Measurements from ENCODE around the gene TMEM198. TPM values are rescaled to one million over a fixed set of nuclear protein-coding genes. Genes with fewer than 3 reads are reported as not detected.

The TMEM198 gene
- polyA plus RNA-seq, 1 donor (not counting 4 experiments of a cell fraction or from before 2014, with no cell fraction given) = 0.81 TPM

DNA sequence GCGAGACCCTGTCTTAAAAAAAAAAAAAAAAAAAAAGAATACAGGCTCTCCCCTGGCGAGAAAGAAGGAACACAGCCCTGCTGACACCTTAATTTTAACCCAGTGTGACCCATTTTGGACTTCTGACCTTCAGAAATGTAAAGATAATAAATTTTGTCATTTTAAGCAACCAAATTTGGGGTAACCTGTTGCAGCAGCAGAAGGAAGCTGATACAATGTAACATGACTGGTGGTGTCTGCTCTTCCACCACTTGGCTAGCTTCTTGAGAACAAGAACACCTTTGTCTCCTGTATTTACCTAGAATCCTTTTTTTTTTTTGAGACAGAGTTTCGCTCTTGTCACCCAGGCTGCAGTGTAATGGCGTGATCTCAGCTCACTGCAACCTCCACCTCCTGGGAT is 47.3 kb downstream of the TMEM198 start:
- FAIRE-seq = no peak
- H3K9ac ChIP-seq (ENCODE audit: control insufficient read depth, extremely low read depth, insufficient read depth, low read length) = no peak overlapping the region
- TF ChIP-seq, protein P1, sequence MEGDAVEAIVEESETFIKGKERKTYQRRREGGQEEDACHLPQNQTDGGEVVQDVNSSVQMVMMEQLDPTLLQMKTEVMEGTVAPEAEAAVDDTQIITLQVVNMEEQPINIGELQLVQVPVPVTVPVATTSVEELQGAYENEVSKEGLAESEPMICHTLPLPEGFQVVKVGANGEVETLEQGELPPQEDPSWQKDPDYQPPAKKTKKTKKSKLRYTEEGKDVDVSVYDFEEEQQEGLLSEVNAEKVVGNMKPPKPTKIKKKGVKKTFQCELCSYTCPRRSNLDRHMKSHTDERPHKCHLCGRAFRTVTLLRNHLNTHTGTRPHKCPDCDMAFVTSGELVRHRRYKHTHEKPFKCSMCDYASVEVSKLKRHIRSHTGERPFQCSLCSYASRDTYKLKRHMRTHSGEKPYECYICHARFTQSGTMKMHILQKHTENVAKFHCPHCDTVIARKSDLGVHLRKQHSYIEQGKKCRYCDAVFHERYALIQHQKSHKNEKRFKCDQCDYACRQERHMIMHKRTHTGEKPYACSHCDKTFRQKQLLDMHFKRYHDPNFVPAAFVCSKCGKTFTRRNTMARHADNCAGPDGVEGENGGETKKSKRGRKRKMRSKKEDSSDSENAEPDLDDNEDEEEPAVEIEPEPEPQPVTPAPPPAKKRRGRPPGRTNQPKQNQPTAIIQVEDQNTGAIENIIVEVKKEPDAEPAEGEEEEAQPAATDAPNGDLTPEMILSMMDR (optimal IDR thresholded peaks at IDR 0.05 in 1 of 3, IDR thresholded peaks at IDR 0.05 in 1 of 3, conservative IDR thresholded peaks at IDR 0.05 in 1 of 3; ENCODE audit: extremely low read depth in 1 of 3, insufficient read depth in 2 of 3, low read length in 3 of 3) = no peak
- no peak for TF ChIP-seq EZH2 (IDR thresholded peaks at IDR 0.05; ENCODE audit: low read length)

DNA sequence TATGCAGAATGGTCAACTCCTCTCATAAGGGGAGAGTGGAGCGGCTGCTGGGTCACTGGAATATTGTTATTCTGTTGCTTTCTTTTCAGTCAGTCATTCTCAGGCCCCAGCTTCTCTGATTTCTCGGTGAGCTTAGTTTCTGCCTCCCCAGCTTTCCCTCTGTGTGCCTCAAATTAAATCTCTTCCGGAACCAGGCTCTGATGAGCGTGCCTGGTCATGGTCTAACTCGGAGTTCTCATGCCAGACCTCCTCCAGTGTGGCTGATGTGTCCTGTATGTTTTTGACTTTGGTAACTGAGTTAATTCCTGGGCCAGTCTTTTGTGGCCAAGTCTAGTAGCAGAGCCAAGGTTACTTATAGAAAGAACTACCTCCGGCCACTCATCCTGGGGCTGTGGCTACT is 48.9 kb downstream of the TMEM198 start:
- H3K27ac ChIP-seq (ENCODE audit: control insufficient read depth, insufficient read depth, low read length) = no peak overlapping the region
- FAIRE-seq = no peak
- H3K9me1 ChIP-seq (ENCODE audit: control insufficient read depth, extremely low read depth, insufficient read depth, low read length) = no peaks in the 10 kb centered on the region
- dilution Hi-C loops (cut with MboI; ENCODE audit: extremely low pct_ligation_motif_present, low sequenced_read_pairs) = no loop called here
- no peak for DNase-seq (ENCODE audit: low read depth, low spot score)
- H3K4me3 ChIP-seq (ENCODE audit: control insufficient read depth in 2 of 3, extremely low read depth in 1 of 3, insufficient read depth in 2 of 3, low read depth in 1 of 3, low read length in 3 of 3) = no peak overlapping the region
- H3K4me1 ChIP-seq (ENCODE audit: control insufficient read depth, extremely low read depth, insufficient read depth, low read length) = peaks cover 5% of the 10 kb centered on the region
- H3K9me3 ChIP-seq (ENCODE audit: control insufficient read depth, low read depth, low read length) = no peaks in the 10 kb centered on the region
- H3K79me2 ChIP-seq (ENCODE audit: control insufficient read depth, insufficient read depth, low read length) = no peaks in the 10 kb centered on the region
- H4K20me1 ChIP-seq (ENCODE audit: control insufficient read depth, extremely low read depth, insufficient read depth, low read length) = no peaks in the 10 kb centered on the region
- H3K4me2 ChIP-seq (ENCODE audit: control insufficient read depth, extremely low read depth, insufficient read depth, low read depth, low read length) = no peak overlapping the region
- no peaks in the 10 kb centered on the region for H3K27me3 ChIP-seq (ENCODE audit: control insufficient read depth, extremely low read depth, insufficient read depth, low read length)
- no peak overlapping the region for H2AFZ ChIP-seq (ENCODE audit: control insufficient read depth, low read length)
- no peaks in the 10 kb centered on the region for H3K36me3 ChIP-seq (ENCODE audit: control insufficient read depth in 2 of 2, extremely low read depth in 1 of 2, insufficient read depth in 2 of 2, low read length in 2 of 2)
- no peak for TF ChIP-seq EZH2 (IDR thresholded peaks at IDR 0.05; ENCODE audit: low read length)
- TF ChIP-seq, protein P1 (optimal IDR thresholded peaks at IDR 0.05 in 1 of 3, IDR thresholded peaks at IDR 0.05 in 1 of 3, conservative IDR thresholded peaks at IDR 0.05 in 1 of 3; ENCODE audit: extremely low read depth in 1 of 3, insufficient read depth in 2 of 3, low read length in 3 of 3) = no peak
- no peak overlapping the region for H3K9ac ChIP-seq (ENCODE audit: control insufficient read depth, extremely low read depth, insufficient read depth, low read length)

More for the DNA sequence above, 47.3 kb downstream of the TMEM198 start:
- no peaks in the 10 kb centered on the region for H3K9me1 ChIP-seq (ENCODE audit: control insufficient read depth, extremely low read depth, insufficient read depth, low read length)
- H3K79me2 ChIP-seq (ENCODE audit: control insufficient read depth, insufficient read depth, low read length) = no peaks in the 10 kb centered on the region
- H3K4me2 ChIP-seq (ENCODE audit: control insufficient read depth, extremely low read depth, insufficient read depth, low read depth, low read length) = no peak overlapping the region
- no peak overlapping the region for H3K4me3 ChIP-seq (ENCODE audit: control insufficient read depth in 2 of 3, extremely low read depth in 1 of 3, insufficient read depth in 2 of 3, low read depth in 1 of 3, low read length in 3 of 3)
- H3K4me1 ChIP-seq (ENCODE audit: control insufficient read depth, extremely low read depth, insufficient read depth, low read length) = no peaks in the 10 kb centered on the region
- H3K36me3 ChIP-seq (ENCODE audit: control insufficient read depth in 2 of 2, extremely low read depth in 1 of 2, insufficient read depth in 2 of 2, low read length in 2 of 2) = no peaks in the 10 kb centered on the region
- no peaks in the 10 kb centered on the region for H3K27me3 ChIP-seq (ENCODE audit: control insufficient read depth, extremely low read depth, insufficient read depth, low read length)
- dilution Hi-C loops (cut with MboI; ENCODE audit: extremely low pct_ligation_motif_present, low sequenced_read_pairs) = no loop called here
- H4K20me1 ChIP-seq (ENCODE audit: control insufficient read depth, extremely low read depth, insufficient read depth, low read length) = no peaks in the 10 kb centered on the region
- H2AFZ ChIP-seq (ENCODE audit: control insufficient read depth, low read length) = no peak overlapping the region
- DNase-seq (ENCODE audit: low read depth, low spot score) = no peak
- no peak overlapping the region for H3K27ac ChIP-seq (ENCODE audit: control insufficient read depth, insufficient read depth, low read length)
- H3K9me3 ChIP-seq (ENCODE audit: control insufficient read depth, low read depth, low read length) = no peaks in the 10 kb centered on the region

Data from keratinocyte (primary cell).